Body of pancreas (tissue), 4 donors: ENCODE measurements around the gene MRAP.
"Not testable (repeated sequence)": the region's sequence is repeated elsewhere in the genome, so short reads cannot be mapped to it uniquely, and the experiment has no call there.

Source experiments
- CTCF ChIP-seq, 7 experiments: fragments of 450-650 bp in 4 of 7; fragments of 200-600 bp in 3 of 7; sonication (generic) in 3 of 7; IDR thresholded peaks; one replicate each; pipeline ENCODE4 v1.5.1; 2016 to 2019; ENCODE audit warnings: antibody characterized with exemption in 7 of 7
- POLR2A ChIP-seq, 3 donors: fragments of 450-650 bp; IDR thresholded peaks; one replicate each; pipeline ENCODE4 v1.6.1; 2016; ENCODE audit warnings: antibody characterized with exemption in 3 of 3, mild to moderate bottlenecking in 2 of 3

DNA sequence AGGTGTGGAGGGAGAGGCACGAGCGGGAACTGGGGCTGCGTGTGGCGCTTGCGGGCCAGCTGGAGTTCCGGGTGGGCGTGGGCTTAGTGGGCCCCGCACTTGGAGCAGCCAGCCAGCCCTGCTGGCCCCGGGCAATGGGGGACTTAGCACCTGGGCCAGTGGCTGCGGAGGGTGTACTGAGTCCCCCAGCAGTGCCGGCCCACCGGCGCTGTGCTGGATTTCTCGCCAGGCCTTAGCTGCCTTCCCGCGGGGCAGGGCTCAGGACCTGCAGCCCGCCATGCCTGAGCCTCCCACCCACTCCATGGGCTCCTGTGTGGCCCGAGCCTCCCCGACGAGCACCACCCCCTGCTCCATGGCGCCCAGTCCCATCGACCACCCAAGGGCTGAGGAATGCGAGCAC, 33.3 kb upstream of the MRAP start:
- not testable (repeated sequence) for TF ChIP-seq CTCF, POLR2A (IDR thresholded peaks at IDR 0.05)
